GM18511 (cell line): Measurements from ENCODE around the gene EED.
"Not testable (repeated sequence)": the region's sequence is repeated elsewhere in the genome, so short reads cannot be mapped to it uniquely, and the experiment has no call there.

Source experiments
- ATAC-seq: cut with Tn5 transposase; IDR thresholded peaks from one replicate; pipeline ENCODE4 v1.9.1; 2021; ENCODE audit warnings: mild to moderate bottlenecking, moderate library complexity; ENCODE audit not compliant: unreplicated experiment

EED gene

DNA sequence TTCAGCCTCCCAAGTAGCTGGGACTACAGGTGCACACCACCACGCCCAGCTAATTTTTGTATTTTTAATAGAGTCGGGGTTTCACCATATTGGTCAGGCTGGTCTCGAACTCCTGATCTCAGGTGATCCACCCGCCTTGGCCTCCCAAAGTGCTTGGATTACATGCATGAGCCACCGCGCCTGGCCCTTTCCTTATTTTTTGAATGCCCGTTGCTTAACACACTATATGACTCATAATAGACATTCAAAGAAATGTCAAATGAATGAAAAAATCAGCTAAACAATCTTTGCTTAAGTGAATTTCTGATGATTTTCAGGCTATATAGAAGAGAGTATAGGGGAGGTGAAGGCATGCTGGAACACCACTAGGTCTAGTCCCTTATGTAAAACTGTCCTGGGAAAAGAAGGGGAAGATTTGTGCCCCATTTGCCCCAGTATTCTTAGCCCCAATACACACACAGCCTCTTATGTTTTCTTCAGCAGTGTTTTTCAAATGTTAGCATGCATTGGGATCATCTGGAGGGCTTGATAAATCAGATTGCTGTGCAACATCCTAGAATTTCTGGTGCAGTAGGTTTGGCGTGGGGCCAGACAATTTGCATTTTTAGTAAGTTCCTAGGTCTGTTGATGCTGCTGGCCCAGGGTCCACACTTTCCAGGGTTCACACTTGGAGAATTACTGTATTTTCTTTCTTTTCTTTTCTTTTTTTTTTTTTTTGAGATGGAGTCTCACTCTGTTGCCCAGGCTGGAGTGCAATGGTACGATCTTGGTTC, 45.1 kb downstream of the EED start:
- not testable (repeated sequence) for ATAC-seq

DNA sequence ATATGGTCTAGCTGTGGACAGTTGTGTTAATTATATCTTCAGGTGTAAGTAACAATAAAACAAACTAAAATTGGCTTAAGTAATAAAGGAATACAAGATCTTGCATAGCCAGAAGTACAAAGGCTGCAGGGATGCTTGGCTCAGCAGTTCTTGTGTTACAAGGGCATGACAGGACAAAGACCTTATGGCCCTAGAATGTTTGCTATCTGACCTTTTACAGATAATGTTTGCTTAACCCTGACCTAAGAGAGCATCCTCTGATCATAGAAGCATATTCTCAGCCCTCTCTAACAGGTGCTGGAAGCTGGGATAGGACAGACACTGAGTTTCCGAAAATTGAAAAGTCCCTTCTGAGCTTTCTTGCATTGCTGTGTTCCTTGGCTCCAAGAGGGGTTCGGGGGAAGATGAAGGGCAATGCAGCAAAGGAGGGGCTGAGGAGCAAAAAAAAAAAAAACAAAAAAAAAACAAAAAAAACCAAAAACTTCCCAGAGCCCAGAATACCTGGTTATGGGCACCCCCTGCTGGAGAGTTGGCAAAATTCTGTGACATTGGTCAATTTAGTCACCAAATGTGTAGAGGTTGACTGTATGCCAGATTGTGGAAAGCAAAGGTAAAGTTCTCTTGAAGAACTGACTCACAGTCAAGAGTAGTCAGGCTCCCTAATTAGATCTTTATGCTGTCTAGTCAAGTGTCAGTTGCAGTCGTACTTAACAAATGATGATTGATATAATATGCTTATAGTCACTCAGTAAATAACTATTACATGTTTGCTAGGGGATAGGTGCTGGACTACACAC, 47.1 kb downstream of the EED start:
- ATAC-seq = no peak

DNA sequence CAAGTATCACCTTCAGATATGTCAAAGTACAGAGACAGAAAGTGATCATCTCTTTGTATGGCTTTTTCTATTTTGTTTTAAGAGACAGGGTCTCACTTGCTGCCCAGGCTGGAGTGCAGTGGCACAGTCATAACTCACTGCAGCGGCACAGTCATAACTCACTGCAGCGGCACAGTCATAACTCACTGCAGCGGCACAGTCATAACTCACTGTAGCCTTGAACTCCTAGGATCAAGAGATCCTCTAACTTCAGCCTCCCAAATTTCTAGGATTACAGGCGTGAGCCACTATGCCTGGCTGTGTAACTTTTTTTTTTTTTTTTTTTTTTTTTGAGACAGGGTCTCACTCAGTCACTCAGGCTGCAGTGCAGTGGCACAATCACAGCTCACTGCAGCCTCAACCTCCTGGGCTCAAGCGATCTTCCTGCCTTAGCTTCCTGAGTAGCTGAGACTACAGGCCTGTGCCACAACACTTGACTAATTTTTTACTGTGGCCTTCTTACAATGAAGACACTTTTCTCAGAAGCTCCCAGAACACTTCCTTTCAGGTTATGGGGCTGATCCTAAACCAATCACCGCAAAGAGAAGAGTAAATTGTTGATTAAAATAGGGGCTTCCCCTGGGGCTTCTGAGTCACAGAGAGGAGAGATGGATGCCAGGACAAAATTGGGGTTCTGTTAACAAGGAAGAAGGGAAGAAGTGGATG, 48.5 kb downstream of the EED start:
- peak; percentile 72 for ATAC-seq

DNA sequence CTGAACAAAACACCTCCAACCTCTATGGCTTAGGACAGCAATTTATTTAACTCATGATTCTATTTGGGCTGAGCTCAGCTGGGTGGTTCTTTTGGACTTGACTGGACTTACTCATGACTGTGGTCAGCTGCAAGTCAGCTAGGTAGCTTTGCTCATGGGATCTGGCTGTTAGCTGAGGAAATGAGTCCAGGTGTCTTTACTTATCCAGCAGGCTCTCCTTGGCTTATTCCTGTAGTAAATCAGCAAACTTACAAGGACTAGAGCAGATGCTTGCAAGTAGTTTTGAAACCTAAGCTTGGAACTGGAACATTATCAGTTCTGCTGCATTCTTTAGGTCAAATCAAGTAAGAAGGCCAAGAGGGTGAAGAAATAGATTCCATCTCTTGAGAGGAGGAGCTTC, 49.5 kb downstream of the EED start:
- no peak for ATAC-seq

DNA sequence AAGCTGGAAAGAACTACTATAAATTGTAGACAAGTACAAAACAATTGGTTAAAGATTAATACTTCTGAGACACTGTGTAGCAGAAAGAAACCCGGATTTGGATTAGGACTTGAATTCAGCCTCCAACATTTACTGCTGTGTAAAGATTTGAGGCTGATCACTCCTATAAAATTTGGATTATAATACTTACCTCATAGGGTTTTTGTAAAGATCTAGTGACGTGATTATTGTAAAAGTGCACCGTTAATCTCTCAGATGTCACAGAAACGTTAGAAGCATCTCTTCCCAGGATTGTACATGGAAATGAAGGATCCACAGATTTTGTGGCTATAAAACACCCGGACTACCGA, 57.2 kb downstream of the EED start:
- ATAC-seq = peak; percentile 35

DNA sequence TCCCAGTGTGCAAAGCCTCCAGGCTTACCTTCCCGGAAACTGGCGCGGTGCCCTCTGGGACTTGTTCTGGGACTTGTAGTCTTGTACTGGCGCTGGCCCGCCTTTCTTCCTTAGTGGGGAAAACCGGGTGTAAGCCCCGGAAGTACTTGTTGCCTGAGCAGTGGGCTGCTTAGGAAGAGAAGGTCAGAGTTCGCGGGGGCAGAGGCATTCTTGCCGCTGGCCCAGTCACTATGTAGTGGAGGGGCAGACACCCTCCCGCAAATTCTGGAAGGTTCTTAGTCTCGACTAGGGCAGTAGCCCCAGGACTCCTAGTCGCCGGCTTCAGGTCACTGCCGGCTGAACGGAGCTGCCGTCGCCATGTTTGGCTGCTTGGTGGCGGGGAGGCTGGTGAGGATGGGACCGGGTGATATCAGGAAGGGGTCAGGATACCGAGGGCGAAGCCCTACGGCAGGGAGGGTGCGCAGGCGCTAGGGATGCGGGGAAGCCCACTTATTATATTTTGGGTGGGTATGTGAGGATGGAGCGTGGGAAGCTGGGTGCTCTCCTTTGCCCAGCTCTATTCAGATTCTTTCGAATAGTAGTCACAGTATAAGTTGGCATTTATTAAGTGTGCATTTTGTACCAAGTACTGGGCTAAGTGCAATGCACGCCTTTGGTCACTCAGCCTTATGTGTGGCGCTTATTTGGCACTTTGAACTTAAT, 57.7 kb downstream of the EED start, which contains the start of gene HIKESHI:
HIKESHI (plus strand) TSS at position 149 of the 702 bp plus-strand sequence; CDS start at position 358, 209 bp downstream.
- ATAC-seq = peak; percentile 99

DNA sequence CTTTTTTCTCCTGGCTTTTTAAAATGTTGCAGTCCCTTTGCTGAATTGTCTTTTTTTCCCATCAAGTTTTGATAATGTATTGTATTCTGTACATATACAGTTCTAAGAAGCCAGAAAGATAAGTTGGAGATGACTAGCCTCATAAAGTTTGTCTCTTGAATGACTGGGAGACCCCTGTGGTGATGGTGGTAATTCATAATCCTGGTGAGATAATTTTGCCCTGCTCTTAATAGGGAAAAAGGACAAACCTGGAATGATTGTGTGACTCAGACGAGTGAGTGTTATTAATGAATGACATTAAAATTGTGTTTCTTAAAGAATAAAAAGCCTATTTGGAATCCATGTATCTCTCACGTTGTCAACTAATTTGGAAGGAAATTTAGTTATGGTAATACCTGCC, 58.7 kb downstream of the EED start:
- ATAC-seq = no peak

DNA sequence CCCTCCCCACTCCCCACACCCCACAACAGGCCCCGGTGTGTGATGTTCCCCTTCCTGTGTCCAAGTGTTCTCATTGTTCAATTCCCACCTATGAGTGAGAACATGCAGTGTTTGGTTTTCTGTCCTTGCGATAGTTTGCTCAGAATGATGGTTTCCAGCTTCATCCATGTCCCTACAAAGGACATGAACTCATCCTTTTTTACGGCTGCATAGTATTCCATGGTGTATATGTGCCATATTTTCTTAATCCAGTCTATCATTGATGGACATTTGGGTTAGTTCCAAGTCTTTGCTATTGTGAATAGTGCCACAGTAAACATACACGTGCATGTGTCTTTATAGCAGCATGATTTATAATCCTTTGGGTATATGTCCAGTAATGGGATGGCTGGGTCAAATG, 64.2 kb downstream of the EED start:
- not testable (repeated sequence) for ATAC-seq

DNA sequence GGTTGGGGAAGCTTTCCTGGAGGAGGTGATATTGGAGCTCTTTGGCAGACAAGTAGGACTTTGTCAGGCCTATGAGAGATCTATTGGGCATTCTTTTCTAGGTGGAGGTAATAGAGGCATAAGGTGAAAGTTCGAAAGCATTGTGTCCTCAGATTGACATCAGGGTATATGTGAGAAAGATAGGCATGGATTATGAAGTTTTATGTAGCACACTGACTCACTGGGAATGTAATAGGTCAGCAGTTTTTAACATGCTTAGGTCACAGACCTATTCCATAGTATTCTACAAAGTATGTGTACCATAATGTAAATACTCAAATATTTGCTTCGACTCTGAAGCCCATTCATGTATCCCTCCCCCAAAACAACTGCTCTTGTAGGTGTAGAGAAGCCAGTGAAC, 69.2 kb downstream of the EED start:
- ATAC-seq = no peak

DNA sequence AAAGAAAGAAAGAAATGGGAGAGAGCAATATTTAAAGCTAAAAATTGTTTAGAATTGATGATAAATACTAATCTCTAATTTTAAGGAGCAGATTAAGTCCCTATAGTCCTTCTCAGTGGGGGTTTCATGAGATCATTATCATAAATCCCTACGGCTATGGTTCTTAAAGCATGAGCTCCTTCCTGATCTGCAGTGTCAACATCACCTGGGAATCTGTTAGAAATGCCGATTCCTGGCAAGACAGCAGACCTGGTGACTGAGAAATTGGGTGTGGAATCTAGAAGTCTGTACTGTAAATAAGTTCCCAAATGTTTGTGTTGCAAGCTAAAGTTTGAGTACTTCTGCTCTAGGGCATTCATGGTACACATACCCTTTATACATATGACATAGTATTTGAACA, 70.1 kb downstream of the EED start:
- ATAC-seq = no peak
